ENCODE data around the gene AP2A1.

Gene AP2A1

GRCh38 chr19:49855277-49855675 is 88.5 kb downstream of the AP2A1 start:
- Histone ChIP-seq H4K20me1 (ENCODE audit: insufficient read depth) (no peaks in the 10 kb centered on the region), H3K9ac (no peak overlapping the region), H3K27ac (no peak overlapping the region)

GRCh38 chr19:49855676-49856573 is 89.1 kb downstream of the AP2A1 start:
- Histone ChIP-seq H4K20me1 (ENCODE audit: insufficient read depth) (no peaks in the 10 kb centered on the region), H3K9ac (no peak overlapping the region), H3K4me3 (IDR thresholded peaks at IDR 0.05; ENCODE audit: insufficient read depth, low read depth, low read length) (no peak overlapping the region), H3K27ac (no peak overlapping the region), H3K79me2 (ENCODE audit: insufficient read depth, low read depth) (peaks cover 29% of the 10 kb centered on the region), H2AFZ (ENCODE audit: low read depth) (no peak overlapping the region), H3K27me3 (ENCODE audit: insufficient read depth, low read depth) (no peaks in the 10 kb centered on the region), H3K4me2 (no peak overlapping the region), H3K36me3 (ENCODE audit: insufficient read depth) (no peaks in the 10 kb centered on the region), H3K4me1 (ENCODE audit: low read depth, poor library complexity, severe bottlenecking) (peaks cover 11% of the 10 kb centered on the region)
- no peak for TF ChIP-seq CTCF (conservative IDR thresholded peaks at IDR 0.05; ENCODE audit: low read depth, low read length)

More at GRCh38 chr19:49855277-49855675, 88.5 kb downstream of the AP2A1 start:
- no peak overlapping the region for H3K4me3 ChIP-seq (IDR thresholded peaks at IDR 0.05; ENCODE audit: insufficient read depth, low read depth, low read length)
- H3K4me2 ChIP-seq, result no peak overlapping the region
- TF ChIP-seq CTCF (conservative IDR thresholded peaks at IDR 0.05; ENCODE audit: low read depth, low read length), result no peak
- peaks cover 11% of the 10 kb centered on the region for H3K4me1 ChIP-seq (ENCODE audit: low read depth, poor library complexity, severe bottlenecking)
- peaks cover 29% of the 10 kb centered on the region for H3K79me2 ChIP-seq (ENCODE audit: insufficient read depth, low read depth)
- no peaks in the 10 kb centered on the region for H3K27me3 ChIP-seq (ENCODE audit: insufficient read depth, low read depth)
- H3K36me3 ChIP-seq (ENCODE audit: insufficient read depth), result no peaks in the 10 kb centered on the region
- H2AFZ ChIP-seq (ENCODE audit: low read depth), result no peak overlapping the region

- H3K27ac ChIP-seq, result no peak overlapping the region
- H4K20me1 ChIP-seq (ENCODE audit: insufficient read depth), result no peaks in the 10 kb centered on the region
- H3K4me2 ChIP-seq, result no peak overlapping the region
- H3K9ac ChIP-seq, result no peak overlapping the region
- H3K79me2 ChIP-seq (ENCODE audit: insufficient read depth, low read depth), result peaks cover 29% of the 10 kb centered on the region
- no peak overlapping the region for H3K4me3 ChIP-seq (IDR thresholded peaks at IDR 0.05; ENCODE audit: insufficient read depth, low read depth, low read length)
- H3K27me3 ChIP-seq (ENCODE audit: insufficient read depth, low read depth), result no peaks in the 10 kb centered on the region
- H3K36me3 ChIP-seq (ENCODE audit: insufficient read depth), result no peaks in the 10 kb centered on the region
- H3K4me1 ChIP-seq (ENCODE audit: low read depth, poor library complexity, severe bottlenecking), result peaks cover 11% of the 10 kb centered on the region
- TF ChIP-seq CTCF (conservative IDR thresholded peaks at IDR 0.05; ENCODE audit: low read depth, low read length), result no peak
- H2AFZ ChIP-seq (ENCODE audit: low read depth), result no peak overlapping the region
These were observed 89.8 kb downstream of the AP2A1 start for GRCh38 chr19:49856574-49857021.

Measured in KMS-11 (cell line).